SKM-1 (cell line): Measurements from ENCODE around the gene PARVB.

Experiments
- DNase-seq: peaks from one replicate; lab custom pipeline; 2025; ENCODE audit not compliant: unreplicated experiment; lab: John Stamatoyannopoulos, UW

Gene PARVB

DNA sequence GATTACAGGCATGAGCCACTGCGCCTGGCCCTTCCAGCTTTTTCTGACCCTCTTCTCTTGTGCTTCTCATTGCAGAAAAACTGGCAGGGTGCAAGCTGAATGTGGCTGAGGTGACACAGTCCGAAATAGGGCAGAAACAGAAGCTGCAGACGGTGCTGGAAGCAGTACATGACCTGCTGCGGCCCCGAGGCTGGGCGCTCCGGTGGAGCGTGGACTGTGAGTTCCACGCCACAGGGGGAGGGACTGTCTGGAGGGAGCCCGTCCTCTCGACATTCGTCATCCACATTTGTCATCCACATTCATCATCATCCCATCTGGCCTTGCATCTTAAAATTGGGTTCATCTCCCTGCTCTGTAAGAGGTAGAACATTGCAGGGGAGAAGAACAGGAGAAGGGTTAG is 107.3 kb downstream of the PARVB start:
- no peak for DNase-seq

DNA sequence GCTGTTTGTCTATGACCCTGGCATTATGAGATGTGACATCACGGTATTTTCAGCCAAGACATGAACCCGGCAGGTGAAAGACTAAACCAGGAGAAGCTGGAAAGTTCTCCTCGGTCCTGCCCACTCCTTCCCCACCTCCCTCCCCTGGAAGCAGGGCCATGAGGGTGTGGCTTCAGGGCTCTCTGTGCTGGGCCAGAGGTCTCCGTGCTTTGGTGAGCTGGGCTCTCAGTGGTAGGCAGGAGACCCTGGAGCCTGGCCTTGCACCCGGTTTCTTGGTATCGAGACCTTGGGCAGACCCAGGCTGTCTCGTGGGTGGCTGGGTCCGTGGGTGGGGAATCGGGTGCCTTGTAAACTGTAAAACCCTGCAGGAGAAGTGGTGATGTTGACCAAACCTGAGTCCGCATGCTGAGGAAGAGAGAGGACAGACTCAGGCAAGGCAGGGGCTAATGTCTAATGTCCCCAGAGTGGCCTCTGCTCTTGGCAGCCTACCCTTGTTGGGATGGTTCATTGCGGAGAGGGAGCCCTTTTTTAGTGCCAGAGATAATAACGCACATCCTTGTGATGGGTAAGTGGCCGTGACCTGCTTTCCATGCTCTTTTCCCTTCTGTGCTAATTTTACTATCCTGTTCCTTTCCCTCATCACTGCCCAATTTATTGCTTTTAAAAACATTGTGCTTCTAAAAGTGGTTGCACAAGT is 108.0 kb downstream of the PARVB start:
- no peak for DNase-seq

- DNase-seq = no peak
Observed at GRCh38 chr22:44132724-44133123, 108.6 kb downstream of the PARVB start.

DNA sequence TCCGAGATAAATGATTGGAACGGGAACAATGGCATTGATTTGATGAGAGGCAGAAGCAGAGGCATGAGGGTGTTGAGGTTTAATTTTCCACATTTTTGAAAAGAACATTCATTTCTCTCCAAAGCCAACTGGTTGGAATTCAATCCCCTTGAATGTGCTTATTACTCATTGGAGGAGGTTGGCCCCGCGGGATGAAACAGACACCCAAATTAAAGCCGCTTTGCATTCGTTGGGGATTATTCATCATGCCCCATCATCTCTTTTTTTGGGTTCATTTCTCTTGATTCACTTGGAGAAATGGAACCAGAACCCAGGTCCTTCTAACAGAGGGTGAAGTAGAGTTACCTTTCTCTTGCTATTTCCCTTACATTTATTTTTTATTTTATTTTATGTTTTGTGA is 109.1 kb downstream of the PARVB start:
- no peak for DNase-seq

DNA sequence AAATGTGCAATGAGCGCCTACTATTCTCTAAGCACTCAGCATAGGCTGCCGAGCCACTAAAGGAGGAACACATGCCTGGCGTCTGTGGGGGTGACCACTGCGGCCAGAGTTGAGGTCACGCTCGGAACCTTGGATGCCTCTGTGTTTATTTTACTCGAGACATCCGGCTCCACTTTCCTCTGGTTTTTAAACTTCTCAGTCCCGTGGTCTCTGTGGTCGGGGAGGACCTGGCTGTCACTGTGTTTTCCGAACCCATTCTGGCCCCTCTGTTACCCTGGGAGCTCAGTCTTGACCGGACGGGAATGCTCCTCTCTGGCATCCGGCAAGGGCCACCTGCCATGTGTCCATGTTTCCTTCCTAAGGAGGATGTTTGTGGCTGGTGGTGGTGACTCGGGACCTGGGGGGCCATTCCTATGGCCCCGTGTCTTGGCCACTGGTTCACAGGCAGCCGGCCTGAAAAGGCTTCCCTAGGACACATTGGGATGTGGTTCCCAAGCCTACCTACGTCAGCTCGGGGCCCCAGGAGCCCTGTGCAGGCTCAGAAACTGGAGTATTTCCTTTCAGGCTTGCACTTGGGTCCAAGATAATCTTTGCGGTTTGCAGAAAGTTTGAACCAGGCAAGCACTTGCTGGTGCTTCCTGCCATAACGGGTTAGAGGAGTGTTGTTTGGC is 109.9 kb downstream of the PARVB start:
- DNase-seq = no peak

- DNase-seq = no peak
Observed at GRCh38 chr22:44136112-44136511, 112.0 kb downstream of the PARVB start.

GRCh38 chr22:44136786-44137185 is 112.7 kb downstream of the PARVB start:
- no peak for DNase-seq

DNA sequence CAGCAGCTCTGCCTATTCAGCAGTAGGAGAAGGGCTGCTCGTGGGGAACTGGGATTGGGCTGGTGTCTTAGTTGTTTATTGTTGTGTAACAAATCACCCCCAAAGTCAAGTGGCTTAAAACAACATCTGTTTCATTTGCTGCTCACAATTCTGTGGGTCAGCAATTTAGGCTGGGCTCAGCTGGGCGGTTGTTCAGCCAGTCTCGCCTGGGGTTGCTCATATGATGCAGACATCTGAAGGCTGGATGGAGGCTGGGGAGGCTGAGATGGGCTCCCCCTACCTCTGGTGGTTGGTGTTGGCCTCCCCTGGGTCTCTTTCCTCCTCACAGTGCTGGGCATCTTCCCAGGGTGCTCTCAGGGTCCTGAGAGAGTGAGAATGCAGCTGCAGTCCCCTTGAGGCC is 113.3 kb downstream of the PARVB start:
- no peak for DNase-seq

GRCh38 chr22:44139773-44140172 is 115.7 kb downstream of the PARVB start:
- DNase-seq = no peak

- no peak for DNase-seq
Observed at GRCh38 chr22:44142421-44143104, 118.5 kb downstream of the PARVB start.

DNA sequence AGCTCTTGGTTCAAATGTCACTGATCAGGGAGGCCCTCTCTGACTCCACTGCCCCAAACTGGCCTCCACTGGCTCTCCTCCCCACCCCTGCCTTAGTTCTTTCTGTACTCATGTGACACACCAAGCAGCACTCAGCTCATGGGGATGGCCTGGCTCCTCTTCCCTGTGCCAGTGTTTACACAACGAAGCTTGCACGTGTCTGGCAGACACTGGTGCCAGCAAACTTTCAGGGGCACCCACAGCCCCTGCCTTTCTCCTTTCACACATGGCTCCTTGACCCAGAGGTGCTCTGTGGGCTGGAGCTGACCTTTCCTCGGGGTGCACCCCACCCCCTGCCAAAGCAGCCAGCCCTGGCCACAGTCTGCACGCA is 119.0 kb downstream of the PARVB start:
- DNase-seq = no peak

DNA sequence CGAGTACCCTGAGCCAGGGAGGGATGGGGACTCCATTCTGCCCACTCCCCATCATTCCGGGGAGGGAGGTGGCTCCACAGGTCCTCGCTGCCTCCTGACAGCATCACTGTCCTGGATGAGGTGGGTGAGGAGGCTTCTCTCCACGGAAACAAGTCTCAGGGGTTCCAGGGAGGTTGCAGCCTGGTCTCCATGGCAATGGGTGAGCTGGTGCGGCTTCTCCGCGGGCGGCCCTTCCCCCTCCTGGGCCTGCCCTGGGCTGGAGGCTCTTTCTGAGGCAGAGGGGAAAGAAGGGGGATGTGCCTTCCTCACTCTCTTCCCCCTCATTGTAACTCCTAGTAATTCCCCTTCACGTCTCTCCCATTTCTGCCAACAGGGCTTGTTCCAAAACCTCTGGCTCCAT is 119.5 kb downstream of the PARVB start:
- DNase-seq = no peak

DNA sequence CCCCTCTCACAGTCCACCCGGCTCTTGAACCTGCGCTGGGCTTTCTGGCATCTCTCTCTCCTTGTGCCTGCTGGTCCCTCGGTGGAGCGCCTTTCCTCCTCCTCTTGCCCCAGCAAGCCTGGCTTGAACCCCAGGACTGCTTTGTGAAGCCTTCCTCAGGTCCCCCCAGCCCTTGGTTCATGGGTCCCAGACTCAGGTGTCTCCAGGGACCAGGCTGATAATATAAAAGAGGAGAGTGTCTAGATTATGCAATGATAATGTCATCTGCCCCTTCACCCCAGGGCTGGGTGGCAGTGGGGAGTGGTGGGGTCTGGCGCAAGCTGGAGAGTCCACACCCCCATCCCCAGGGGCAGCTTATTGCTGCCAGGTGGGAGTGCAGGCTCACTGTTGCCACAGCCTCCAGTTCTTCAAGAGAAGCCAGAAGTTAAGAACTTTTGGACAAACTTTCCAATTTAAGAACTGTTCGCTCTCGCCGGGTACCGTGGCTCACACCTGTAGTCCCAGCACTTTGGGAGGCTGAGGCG is 120.0 kb downstream of the PARVB start:
- no peak for DNase-seq

DNA sequence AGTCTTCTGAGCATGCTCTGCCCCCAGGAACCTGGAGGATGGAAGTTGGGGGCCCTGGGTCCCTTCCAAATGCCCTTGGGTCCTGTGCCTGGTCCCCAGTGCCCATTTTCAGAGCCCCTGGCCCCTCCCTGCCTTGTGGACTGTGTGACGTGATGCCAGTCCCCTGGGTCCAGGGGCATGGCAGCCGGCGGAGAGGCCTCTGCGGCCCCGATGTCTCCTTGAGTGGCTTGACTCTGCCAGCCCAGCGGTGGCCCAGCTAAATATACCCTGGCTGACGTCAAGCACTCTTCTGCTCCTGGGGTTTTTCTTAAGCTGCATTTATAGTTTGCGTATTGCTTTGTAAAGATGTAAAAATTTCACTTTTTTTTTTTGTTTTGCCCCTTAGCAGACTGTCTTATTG is 121.4 kb downstream of the PARVB start:
- no peak for DNase-seq

GRCh38 chr22:44146088-44146861 is 122.2 kb downstream of the PARVB start:
- no peak for DNase-seq

DNA sequence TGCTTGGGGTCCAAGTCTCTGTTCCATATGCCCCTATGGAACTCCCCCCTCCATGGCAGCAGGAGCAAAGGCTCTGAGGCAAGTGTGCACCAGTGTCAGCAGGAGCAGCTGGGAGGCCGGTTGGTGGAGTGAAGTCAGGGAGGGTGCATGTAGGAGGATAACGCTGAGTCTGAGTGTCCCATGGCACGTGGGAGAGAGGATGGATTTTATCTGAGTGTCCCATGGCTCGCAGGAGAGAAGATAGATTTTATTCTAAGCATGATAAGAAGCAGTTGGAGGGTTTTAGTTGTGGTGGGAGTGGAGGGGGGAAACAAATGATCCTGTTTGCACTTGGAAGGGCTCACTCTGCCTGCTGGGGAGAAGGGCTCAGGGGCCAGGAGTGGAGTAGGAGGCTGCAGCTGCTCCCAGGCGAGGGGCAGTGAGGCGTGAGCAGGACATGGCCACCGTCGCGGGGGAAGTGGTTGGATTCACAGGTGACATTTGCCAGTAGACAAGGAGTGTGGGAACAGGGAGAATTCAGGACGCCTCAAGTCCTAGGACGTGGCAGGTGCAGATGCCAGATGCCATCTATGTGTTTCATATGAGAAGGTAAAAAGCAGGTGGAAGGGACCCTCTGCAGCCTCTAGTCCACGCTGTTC is 123.0 kb downstream of the PARVB start:
- DNase-seq = no peak

DNA sequence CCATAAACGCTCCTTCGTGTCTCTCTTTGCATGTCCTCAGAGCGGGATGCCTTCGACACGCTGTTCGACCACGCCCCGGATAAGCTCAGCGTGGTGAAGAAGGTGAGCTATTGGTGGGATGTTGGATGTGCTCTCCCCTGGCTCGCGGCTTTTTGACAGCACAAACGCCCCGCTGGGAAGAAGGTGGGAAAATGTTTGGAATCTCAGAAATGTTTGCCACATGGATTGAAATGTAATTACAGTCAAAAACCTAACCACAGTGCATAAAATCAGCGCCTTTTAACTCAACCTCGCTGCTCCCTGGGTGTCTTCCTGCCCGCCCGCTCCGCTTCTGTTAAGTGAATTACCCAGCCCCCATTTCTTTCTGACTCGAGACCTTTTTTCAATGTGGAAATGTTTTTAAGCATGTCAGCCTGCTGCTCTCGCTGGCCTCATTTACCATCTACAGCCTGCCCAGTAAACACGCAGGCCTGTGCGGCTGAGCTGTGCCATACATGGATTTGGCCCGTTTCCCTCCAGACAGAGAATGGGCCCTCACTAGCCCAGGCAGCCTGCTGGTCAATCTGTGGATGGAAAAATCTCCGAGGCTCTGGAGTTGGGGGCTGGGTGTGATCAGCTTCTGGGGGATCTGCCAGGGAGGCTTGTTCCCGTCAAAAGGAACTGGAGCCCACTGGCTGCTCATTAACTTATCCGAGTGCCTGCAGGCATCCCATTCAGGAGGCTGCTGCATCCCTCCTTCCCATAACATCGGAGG is 123.9 kb downstream of the PARVB start:
- DNase-seq = no peak

DNA sequence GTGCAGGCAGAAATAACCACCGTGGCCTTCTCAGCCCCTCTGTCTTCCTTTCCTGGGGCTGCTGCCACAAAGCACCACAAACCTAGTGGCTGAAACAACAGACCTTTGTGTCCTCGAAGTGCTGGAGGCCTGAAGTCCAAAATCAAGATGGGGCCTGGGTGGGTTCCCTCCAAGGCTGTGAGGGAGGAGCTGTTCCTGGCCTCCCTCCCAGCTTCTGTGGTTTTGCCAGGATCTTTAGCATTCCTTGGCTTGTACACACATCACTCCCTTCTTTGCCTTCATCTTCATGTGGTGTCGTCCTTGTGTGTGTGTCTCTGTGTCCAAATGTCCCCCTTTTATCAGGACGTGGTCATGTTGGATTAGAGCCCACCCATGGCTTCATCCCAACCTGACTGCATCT is 127.6 kb downstream of the PARVB start:
- DNase-seq = no peak

DNA sequence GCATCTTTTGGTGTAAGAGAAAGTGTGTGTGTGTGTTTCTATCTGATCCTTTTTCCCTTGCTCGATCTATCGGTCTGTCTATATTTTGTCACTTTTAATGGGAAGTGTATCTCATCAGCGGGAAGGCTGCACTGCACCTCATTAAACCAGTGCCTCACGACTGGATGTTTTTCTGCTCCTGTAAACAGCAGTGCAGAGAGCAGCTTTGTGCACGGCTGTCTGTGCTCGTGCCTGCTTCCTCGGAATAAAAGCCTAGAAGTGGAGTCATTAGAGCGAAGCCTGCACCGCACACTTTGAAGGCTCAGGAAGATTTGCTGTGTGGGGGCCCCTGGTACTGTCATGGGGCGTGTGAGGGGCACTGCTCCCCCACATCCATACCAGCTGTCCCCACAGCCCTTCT is 129.6 kb downstream of the PARVB start:
- DNase-seq = no peak

GRCh38 chr22:44154436-44154942 is 130.4 kb downstream of the PARVB start:
- no peak for DNase-seq
